ENCODE data around the gene TIMM8B.
A peak's percentile ranks its signal among the peaks of the same experiment; 100 is the strongest.

The TIMM8B gene

GRCh38 chr11:112113539-112114457 lies 27.2 kb upstream of the TIMM8B start:
- H3K4me1 ChIP-seq (ENCODE audit: control insufficient read depth, insufficient read depth, low read length): no peaks in the 10 kb centered on the region
- ChIA-PET POLR2A (interaction anchor here (0.7 kb wide), 4 partner anchors 23 to 1088 kb away, joined by 3 to 5 read pairs (median 4); no protein-coding TSS in a partner anchor), CTCF (interaction anchor here (0.6 to 6.7 kb wide), 46 partner anchors 8 to 1531 kb away, joined by 3 to 70 read pairs (median 4); partner anchors contain the start of genes BCO2, SDHD and TIMM8B)
- no peak for TF ChIP-seq ZNF624 (tag by site-specific recombination; IDR thresholded peaks at IDR 0.05)
- TF ChIP-seq ZNF596 (tag by site-specific recombination; IDR thresholded peaks at IDR 0.05): peak; percentile 98
- no peak for TF ChIP-seq ZNF140 (tag by site-specific recombination; IDR thresholded peaks at IDR 0.05)
- TF ChIP-seq ZNF558 (tag by site-specific recombination; IDR thresholded peaks at IDR 0.05): no peak
- TF ChIP-seq REPIN1 (tag by site-specific recombination; IDR thresholded peaks at IDR 0.05; ENCODE audit: low read depth): no peak
- no peak for TF ChIP-seq ZNF600 (tag by site-specific recombination; IDR thresholded peaks at IDR 0.05)
- no peak for TF ChIP-seq ZNF302 (tag by site-specific recombination; IDR thresholded peaks at IDR 0.05; ENCODE audit: low read depth)
- TF ChIP-seq ZNF654 (tag by site-specific recombination; IDR thresholded peaks at IDR 0.05; ENCODE audit: low read depth): peak; percentile 47
- no peak for TF ChIP-seq ZBTB17 (tag by site-specific recombination; IDR thresholded peaks at IDR 0.05)
- TF ChIP-seq ZNF768 (tag by site-specific recombination; IDR thresholded peaks at IDR 0.05): no peak
- H3K27ac ChIP-seq (ENCODE audit: extremely low read depth, low read depth, low read length): no peak overlapping the region
- no peaks in the 10 kb centered on the region for H3K9me3 ChIP-seq (ENCODE audit: control insufficient read depth, insufficient read depth, low read depth, low read length)
- no peaks in the 10 kb centered on the region for H3K36me3 ChIP-seq (ENCODE audit: control insufficient read depth in 2 of 2, insufficient read depth in 1 of 2, low read length in 2 of 2)
- no peak overlapping the region for H3K4me3 ChIP-seq (ENCODE audit: low read depth, low read length)

GRCh38 chr11:112106070-112106469 lies 19.5 kb upstream of the TIMM8B start:
- Histone ChIP-seq H3K36me3 (ENCODE audit: control insufficient read depth in 2 of 2, insufficient read depth in 1 of 2, low read length in 2 of 2) (no peaks in the 10 kb centered on the region), H3K4me3 (ENCODE audit: low read depth, low read length) (no peak overlapping the region), H3K27ac (ENCODE audit: extremely low read depth, low read depth, low read length) (no peak overlapping the region), H3K4me1 (ENCODE audit: control insufficient read depth, insufficient read depth, low read length) (no peaks in the 10 kb centered on the region), H3K9me3 (ENCODE audit: control insufficient read depth, insufficient read depth, low read depth, low read length) (no peaks in the 10 kb centered on the region)
- TF ChIP-seq ZNF10 (tag by site-specific recombination; IDR thresholded peaks at IDR 0.05): no peak
- TF ChIP-seq ZNF596 (tag by site-specific recombination; IDR thresholded peaks at IDR 0.05): no peak
- no peak for TF ChIP-seq SP2 (tag by site-specific recombination; IDR thresholded peaks at IDR 0.05)
- no peak for TF ChIP-seq ZSCAN23 (tag by site-specific recombination; IDR thresholded peaks at IDR 0.05)
- TF ChIP-seq ZNF174 (tag by site-specific recombination; IDR thresholded peaks at IDR 0.05): no peak
- TF ChIP-seq ZNF341 (tag by site-specific recombination; IDR thresholded peaks at IDR 0.05; ENCODE audit: low read depth): no peak
- TF ChIP-seq ZNF610 (tag by site-specific recombination; IDR thresholded peaks at IDR 0.05; ENCODE audit: borderline replicate concordance): no peak
- no peak for TF ChIP-seq ZNF555 (tag by site-specific recombination; conservative IDR thresholded peaks at IDR 0.05)
- TF ChIP-seq MZF1 (tag by site-specific recombination; IDR thresholded peaks at IDR 0.05; ENCODE audit: borderline replicate concordance): no peak
- TF ChIP-seq TCF7L2 (IDR thresholded peaks at IDR 0.05; ENCODE audit: borderline replicate concordance, low read depth, low read length): no peak
- TF ChIP-seq ZIC2 (tag by site-specific recombination; IDR thresholded peaks at IDR 0.05): no peak
- TF ChIP-seq ZNF791 (tag by site-specific recombination; IDR thresholded peaks at IDR 0.05): no peak
- no peak for TF ChIP-seq ZNF274 (IDR thresholded peaks at IDR 0.05; ENCODE audit: low read length)
- no peak for TF ChIP-seq ZNF274 (tag by site-specific recombination; IDR thresholded peaks at IDR 0.05; ENCODE audit: borderline replicate concordance)
- ChIA-PET CTCF (interaction anchor here (0.6 to 1.6 kb wide), 4 partner anchors 11 to 329 kb away, joined by 3 to 7 read pairs (median 3); no protein-coding TSS in a partner anchor), POLR2A (no interaction called here)

GRCh38 chr11:112103446-112103845 lies 16.9 kb upstream of the TIMM8B start:
- Histone ChIP-seq H3K36me3 (ENCODE audit: control insufficient read depth in 2 of 2, insufficient read depth in 1 of 2, low read length in 2 of 2) (no peaks in the 10 kb centered on the region), H3K4me1 (ENCODE audit: control insufficient read depth, insufficient read depth, low read length) (no peaks in the 10 kb centered on the region), H3K9me3 (ENCODE audit: control insufficient read depth, insufficient read depth, low read depth, low read length) (no peaks in the 10 kb centered on the region), H3K27ac (ENCODE audit: extremely low read depth, low read depth, low read length) (no peak overlapping the region), H3K4me3 (ENCODE audit: low read depth, low read length) (no peak overlapping the region)
- CTCF ChIA-PET: interaction anchor here (7.4 kb wide), 1 partner anchor 9 kb away, joined by 36 read pairs; no protein-coding TSS in a partner anchor
- POLR2A ChIA-PET: no interaction called here
- TF ChIP-seq, protein P1, sequence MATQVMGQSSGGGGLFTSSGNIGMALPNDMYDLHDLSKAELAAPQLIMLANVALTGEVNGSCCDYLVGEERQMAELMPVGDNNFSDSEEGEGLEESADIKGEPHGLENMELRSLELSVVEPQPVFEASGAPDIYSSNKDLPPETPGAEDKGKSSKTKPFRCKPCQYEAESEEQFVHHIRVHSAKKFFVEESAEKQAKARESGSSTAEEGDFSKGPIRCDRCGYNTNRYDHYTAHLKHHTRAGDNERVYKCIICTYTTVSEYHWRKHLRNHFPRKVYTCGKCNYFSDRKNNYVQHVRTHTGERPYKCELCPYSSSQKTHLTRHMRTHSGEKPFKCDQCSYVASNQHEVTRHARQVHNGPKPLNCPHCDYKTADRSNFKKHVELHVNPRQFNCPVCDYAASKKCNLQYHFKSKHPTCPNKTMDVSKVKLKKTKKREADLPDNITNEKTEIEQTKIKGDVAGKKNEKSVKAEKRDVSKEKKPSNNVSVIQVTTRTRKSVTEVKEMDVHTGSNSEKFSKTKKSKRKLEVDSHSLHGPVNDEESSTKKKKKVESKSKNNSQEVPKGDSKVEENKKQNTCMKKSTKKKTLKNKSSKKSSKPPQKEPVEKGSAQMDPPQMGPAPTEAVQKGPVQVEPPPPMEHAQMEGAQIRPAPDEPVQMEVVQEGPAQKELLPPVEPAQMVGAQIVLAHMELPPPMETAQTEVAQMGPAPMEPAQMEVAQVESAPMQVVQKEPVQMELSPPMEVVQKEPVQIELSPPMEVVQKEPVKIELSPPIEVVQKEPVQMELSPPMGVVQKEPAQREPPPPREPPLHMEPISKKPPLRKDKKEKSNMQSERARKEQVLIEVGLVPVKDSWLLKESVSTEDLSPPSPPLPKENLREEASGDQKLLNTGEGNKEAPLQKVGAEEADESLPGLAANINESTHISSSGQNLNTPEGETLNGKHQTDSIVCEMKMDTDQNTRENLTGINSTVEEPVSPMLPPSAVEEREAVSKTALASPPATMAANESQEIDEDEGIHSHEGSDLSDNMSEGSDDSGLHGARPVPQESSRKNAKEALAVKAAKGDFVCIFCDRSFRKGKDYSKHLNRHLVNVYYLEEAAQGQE (tag by site-specific recombination; IDR thresholded peaks at IDR 0.05): no peak
- TF ChIP-seq ZNF175 (tag by site-specific recombination; IDR thresholded peaks at IDR 0.05) (no peak), ZFP41 (tag by site-specific recombination; IDR thresholded peaks at IDR 0.05; ENCODE audit: borderline replicate concordance) (no peak), BCL6B (tag by site-specific recombination; IDR thresholded peaks at IDR 0.05) (no peak)

Measured in HEK293 (cell line).